Panc1 (cell line): ENCODE measurements around the gene PHLDB1.

Experiments
- CTCF ChIP-seq: fragments of 450-650 bp; IDR thresholded peaks from 2 replicates; pipeline ENCODE4 v1.5.1; 2017; ENCODE audit warnings: mild to moderate bottlenecking
- POLR2AphosphoS5 ChIP-seq: IDR thresholded peaks from 2 replicates; pipeline ENCODE4 v1.6.1; 2012; ENCODE audit warnings: mild to moderate bottlenecking, low read depth, low read length, moderate library complexity
- SIN3A ChIP-seq: IDR thresholded peaks from 2 replicates; pipeline ENCODE4 v1.6.1; 2012; ENCODE audit warnings: low read depth, mild to moderate bottlenecking, low read length, moderate library complexity, borderline replicate concordance; ENCODE audit not compliant: insufficient read depth
- TCF7L2 ChIP-seq: IDR thresholded peaks from 2 replicates; pipeline ENCODE4 v1.6.1; 2011; ENCODE audit warnings: mild to moderate bottlenecking, low read depth, low read length, inconsistent platforms
- TF ChIP-seq, protein P1 (sequence below), 2 experiments: IDR thresholded peaks; 2 replicates each; pipeline ENCODE4 v1.6.1; 2011 to 2012; ENCODE audit warnings: low read depth in 2 of 2, control low read depth in 1 of 2, low read length in 1 of 2, mild to moderate bottlenecking in 1 of 2, moderate library complexity in 1 of 2; ENCODE audit not compliant: insufficient read depth in 1 of 2

GRCh38 chr11:118625036-118625690, 17.7 kb downstream of the PHLDB1 start:
- no peak for TF ChIP-seq CTCF
- TF ChIP-seq POLR2AphosphoS5 = no peak
- TF ChIP-seq, protein P1, sequence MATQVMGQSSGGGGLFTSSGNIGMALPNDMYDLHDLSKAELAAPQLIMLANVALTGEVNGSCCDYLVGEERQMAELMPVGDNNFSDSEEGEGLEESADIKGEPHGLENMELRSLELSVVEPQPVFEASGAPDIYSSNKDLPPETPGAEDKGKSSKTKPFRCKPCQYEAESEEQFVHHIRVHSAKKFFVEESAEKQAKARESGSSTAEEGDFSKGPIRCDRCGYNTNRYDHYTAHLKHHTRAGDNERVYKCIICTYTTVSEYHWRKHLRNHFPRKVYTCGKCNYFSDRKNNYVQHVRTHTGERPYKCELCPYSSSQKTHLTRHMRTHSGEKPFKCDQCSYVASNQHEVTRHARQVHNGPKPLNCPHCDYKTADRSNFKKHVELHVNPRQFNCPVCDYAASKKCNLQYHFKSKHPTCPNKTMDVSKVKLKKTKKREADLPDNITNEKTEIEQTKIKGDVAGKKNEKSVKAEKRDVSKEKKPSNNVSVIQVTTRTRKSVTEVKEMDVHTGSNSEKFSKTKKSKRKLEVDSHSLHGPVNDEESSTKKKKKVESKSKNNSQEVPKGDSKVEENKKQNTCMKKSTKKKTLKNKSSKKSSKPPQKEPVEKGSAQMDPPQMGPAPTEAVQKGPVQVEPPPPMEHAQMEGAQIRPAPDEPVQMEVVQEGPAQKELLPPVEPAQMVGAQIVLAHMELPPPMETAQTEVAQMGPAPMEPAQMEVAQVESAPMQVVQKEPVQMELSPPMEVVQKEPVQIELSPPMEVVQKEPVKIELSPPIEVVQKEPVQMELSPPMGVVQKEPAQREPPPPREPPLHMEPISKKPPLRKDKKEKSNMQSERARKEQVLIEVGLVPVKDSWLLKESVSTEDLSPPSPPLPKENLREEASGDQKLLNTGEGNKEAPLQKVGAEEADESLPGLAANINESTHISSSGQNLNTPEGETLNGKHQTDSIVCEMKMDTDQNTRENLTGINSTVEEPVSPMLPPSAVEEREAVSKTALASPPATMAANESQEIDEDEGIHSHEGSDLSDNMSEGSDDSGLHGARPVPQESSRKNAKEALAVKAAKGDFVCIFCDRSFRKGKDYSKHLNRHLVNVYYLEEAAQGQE (IDR thresholded peaks at IDR 0.05; ENCODE audit: insufficient read depth in 1 of 2, low read depth in 2 of 2, low read length in 1 of 2) = no peak
- TF ChIP-seq TCF7L2 = no peak
- no peak for TF ChIP-seq SIN3A
